HG03460 (cell line): ENCODE results near the gene CALHM5.
A peak's percentile ranks its signal among the peaks of the same experiment; 100 is the strongest.

Experiments
- ATAC-seq: cut with Tn5 transposase; IDR thresholded peaks from one replicate; pipeline ENCODE4 v1.9.1; 2021; ENCODE audit not compliant: unreplicated experiment

The CALHM5 gene

GRCh38 chr6:116507324-116507723, 4.1 kb upstream of the CALHM5 start:
- no peak for ATAC-seq

DNA sequence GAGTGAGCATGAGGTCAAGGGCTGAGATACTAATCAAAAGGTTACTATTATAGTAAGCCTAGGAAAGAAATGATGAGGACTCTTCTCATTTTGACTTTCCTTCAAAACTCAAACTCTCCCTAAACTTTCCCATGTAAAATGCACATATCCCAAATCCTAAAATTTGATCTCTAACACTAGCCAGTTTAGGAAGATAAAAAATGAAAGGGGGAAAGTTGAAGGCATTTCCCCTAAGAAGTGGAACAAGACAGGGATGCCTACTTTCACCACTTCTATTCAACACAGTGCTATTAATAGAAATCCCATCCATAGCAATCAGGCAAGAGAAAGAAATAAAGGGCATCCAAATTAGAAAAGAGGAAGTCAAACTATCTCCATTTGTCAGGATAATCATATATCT, 2.9 kb upstream of the CALHM5 start:
- no peak for ATAC-seq

DNA sequence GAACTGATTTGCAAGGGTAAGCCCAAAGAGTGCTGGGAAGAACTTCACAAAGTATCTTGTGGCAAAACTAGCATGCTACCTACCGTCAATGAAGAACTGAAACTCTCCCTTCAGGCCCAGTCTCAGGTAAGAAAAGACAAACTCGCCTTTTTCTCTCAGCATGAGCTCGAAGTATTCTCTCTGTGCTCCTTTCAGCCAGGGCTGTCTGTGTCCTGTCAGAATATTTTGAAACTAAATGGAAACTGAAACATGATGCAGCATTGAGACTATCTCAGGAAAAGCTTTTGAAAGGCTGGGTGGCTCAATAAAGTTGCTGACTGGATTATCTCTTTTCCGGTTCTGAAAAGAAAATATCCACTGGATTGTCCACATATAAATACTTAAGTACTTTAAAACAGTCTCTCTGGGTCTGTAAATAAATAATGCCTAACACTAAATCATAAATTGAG, 696 bp downstream of the CALHM5 start:
- no peak for ATAC-seq

GRCh38 chr6:116512734-116513133, 1.3 kb downstream of the CALHM5 start:
- no peak for ATAC-seq

DNA sequence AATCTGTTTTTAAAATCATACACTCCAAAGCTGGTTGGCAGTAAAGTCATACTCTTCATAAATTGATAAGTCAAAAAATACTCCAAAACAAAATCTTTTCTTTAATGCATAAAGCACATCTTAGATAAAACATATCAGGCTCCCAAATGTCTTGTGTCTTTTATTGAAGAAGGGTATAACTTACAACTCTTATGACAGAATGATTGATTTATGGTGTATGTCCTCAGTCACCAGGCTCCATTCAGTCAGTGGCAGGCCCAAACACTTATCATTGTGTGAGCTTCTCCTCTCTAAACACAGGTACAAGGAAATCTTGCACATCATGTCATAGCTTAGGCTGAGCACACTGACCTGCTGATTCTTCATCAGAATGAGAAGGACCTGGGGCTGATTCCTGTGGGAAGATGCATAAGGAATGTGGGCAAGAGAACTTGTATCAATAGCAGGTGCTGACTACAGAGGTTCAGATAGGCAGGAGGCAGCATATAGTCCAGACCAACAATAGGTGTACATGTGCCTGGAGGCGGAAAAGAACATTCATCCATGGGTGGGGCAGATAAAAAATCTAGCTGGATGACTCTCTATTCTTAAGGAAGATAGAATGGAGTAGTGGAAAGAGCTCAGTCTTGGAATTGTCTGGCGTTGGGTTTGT, 1.9 kb downstream of the CALHM5 start:
- no peak for ATAC-seq

GRCh38 chr6:116514111-116514510, 2.7 kb downstream of the CALHM5 start:
- no peak for ATAC-seq

DNA sequence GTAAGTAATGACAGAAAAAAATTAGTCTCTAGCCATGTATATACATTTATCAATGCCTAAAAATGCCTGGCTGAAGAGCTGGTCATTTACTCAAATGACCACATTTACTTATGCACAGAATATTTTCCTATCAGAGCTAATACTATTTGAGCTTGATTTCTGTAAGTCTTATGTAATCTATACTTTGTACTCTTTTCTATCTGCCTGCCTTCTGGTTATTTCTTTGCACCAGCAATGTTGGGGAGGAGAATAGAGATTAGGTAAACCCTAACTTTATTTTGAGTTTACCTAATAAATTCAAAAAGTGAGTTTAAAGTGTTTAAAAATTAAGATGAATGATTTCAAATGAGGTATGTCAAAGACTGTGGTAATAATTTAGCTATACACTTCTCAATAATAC, 3.7 kb downstream of the CALHM5 start:
- ATAC-seq: no peak

- ATAC-seq: no peak
Measured at GRCh38 chr6:116518621-116519368, 7.4 kb downstream of the CALHM5 start.

DNA sequence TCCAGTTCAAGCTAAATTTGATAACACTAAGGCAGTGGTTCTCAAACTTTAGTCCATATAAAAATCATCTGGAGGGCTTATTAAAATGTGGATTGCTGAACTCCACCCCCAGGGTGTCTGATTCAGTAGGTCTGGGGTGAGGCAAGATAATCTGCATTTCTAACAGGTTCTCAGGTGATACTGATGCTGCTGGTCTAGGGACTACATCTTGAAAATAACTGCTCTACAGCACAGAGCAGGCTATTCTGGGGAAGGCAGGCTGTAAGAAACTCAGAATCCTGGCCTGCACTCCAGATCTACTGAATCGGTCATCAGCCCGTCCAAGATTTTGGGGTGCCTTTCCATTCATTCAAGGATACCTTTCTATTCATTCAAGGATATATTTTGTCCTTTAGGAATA, 11.5 kb downstream of the CALHM5 start:
- ATAC-seq: no peak

DNA sequence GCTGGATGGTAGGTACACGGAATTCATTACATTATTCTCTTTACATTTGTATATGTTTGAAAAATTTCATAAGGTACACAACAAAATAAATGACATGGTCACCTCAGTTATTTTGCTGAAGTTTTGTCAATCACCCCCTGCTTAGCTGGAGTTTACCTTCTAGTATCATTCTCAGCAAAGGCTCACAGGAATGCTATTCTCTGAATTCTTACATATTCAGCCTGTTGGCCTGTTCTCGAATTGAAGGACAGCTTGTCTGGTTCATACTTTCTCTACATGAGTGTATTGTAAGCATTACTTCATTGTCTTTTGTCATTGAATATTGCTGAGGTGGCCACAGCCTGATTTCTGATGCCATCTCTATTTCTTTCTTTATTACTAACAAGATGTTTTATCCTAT, 12.8 kb downstream of the CALHM5 start:
- ATAC-seq: no peak

DNA sequence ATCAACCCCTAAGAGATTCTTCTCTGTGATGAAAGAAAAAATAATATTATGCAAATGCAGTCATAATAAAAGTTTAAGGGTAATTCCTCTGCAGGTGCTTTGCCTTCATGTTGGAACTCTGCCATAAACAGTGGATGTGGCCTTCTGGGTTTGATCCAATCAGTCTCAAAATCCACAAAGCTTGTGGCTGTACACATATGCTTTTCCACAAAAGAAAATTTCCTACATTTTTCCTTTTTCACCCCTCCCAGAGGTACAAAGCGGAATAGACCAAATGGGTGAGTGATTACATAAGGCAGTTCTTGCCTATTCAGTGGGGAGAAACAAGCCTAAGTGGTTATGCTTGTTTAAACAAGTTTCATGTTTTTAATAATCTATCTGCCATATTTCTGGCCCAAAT, 16.7 kb downstream of the CALHM5 start:
- no peak for ATAC-seq

- ATAC-seq: no peak
Measured at GRCh38 chr6:116528780-116529179, 17.3 kb downstream of the CALHM5 start.

DNA sequence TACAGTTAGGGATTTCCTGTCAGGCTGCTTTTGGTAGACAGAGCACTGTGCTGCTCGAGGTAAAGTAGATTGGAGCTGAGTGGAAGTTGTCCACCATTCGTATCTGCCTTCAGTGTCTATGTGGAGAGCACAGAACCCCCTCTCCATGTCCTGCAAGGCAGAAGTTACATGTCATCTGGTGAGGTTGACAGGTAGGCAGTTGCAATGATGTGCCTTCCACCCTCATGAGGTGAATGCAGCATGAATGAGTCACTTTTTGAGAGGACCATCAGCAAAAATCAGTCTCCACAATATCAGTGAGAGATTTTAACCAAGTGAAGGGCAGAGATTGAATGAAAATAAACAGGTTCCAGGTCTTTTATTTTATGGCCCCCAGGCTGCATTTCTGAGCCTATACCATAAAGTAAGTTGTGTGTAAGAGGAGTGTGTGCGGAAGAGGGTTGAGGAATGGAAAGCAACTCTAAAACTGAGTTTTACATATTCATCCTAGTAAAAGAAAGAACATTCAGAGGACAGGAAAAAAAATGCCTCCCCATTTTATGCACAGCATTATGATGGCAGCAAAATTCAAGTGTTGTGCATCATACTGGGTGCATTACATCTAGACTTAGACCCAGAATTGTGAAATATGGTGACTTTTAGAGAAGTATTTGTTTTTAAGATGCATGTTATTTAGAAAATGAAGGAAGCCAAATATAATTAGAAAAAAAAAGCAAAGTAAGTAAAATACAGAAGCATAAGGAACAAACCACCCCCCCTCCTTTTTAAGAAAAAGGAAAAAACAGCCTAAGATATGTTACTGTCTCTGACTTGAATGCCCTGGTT, 18.2 kb downstream of the CALHM5 start:
- no peak for ATAC-seq

DNA sequence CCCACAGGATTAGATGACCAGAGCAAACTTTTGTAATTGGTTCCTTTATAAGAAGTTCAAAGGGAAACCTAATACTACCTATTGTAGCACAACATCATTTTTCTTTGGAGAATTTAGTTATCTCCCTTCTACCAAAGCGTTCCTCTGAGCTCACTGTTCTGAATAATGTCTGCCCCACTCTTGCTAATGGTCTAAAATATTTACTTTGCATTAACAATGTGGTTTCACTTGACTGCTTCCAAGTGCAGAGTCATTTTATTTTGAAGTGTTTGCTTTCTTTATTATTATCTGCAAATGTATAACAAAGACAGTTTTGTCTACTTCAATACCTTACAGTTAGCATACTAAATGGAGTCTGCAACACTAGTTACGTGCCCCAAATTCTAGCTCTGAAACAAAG, 19.0 kb downstream of the CALHM5 start:
- no peak for ATAC-seq

GRCh38 chr6:116531675-116532570, 20.5 kb downstream of the CALHM5 start:
- ATAC-seq: peak; percentile 73

DNA sequence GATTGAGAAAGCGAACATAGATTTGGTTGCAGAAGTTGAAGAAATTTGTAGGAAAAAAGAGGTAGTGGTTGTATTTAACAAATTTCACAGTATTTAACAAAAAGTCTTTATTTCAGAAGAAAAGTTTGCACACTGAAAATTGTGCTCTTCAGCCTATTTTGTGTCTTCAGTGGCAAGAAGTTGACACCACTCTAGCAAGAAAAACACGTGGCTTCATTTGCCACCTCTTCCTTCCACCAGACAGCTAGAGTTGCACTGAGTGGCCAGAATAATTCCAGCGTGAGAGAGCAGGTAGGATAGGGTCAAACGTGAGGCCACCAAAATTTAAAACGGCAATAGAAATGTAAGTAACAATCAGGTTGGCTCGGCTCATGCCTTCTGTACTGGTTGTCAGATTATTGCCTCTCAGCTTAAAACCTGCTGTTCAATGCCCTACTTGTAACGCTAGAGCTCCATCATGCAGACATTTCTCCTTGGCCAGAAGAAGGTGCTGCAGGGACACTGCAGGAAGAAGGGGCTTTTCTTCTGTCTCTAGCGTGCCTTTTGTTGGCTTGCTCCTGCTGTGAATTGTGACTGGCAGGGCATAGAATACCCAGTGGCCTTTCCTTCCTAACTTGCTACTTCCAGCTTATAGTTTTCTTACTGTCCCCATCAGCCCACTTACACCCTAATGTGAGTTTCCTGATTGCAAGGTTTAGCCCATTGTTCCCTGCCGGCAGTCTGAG, 22.0 kb downstream of the CALHM5 start:
- no peak for ATAC-seq

DNA sequence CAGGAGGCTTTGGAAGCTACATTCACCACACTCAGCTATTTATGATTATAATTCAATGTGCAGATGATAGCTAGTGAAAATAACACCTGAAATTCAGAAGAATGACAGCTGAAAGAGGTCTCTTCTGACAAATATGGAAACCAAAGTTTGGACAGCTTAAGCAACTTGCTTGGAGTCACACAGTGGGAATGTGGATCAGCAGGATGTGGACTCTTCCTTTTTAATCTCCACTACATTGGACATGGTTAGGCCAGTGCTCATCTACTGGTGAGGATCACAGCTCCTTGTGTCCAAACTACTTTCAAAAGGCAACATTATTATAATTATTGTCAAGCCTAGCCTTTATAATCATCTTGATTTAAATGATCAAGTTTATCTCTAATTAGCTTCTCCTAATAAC, 23.7 kb downstream of the CALHM5 start:
- ATAC-seq: no peak

- ATAC-seq: no peak
Measured at GRCh38 chr6:116536216-116536621, 24.8 kb downstream of the CALHM5 start.

DNA sequence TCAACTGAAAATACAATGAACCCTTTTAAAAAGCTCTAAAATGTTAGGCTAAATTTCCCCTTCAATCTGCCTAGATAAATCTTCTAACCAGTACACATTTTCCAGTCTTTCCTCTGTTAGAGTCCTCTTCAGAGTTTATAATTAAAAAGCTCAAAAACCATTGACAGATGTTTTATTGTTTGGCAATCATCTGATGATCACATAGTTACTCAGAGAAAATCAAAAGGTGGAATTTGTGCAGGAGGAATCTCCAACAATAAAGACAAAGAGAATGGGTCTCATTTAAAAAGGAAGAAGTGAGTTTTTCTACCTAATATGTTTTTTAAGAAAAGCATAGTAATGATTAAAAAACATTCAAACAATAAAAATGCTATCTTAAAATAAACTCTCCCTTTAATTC, 31.0 kb downstream of the CALHM5 start:
- ATAC-seq: no peak

DNA sequence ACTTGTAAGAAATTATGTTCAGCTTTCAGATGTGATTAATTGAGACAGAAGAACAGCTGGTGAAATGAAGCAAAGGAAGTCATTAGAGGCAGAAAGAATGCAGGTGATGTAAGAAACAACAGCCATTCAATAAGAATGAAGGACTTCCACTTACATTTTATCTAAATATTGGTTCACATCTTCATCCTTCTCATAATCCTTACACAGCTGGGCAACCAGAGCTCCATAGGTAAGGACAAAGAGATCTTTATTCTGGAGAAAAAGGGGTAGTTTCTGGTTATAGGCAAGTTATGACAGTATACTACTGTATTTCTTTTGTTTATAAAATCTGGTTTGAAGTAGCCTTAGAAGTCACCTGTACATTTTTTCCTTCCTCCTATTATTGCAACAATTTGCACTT, 31.7 kb downstream of the CALHM5 start:
- no peak for ATAC-seq
